ENCODE results near the gene MINDY4B. TPM values are rescaled to one million over a fixed set of nuclear protein-coding genes. Genes with fewer than 3 reads are reported as not detected.

Gene MINDY4B
- total and polyA plus RNA-seq, 2 of the 4 experiments (the other 2 are of a cell fraction): not detected

DNA sequence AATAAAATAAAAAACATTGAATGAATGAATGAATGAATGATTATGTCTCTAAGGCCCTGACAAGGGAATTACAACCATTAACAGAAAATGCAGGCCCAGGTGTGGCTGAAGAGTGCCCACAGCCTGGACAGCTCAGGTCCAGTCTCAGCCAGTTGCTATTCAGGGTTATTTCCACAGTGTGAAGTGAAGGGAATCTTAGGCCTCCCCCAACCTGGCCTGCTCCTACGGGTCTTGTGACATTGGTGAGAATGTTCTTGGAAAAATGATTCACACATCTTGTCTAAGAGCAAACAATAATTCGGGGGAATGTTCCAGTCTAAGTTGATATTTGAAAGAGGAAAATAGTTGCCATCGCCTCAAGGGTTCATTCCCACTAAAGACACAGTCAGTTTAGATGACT, 37.0 kb downstream of the MINDY4B start:
- Histone ChIP-seq H2BK5ac (ENCODE audit: low read depth, low read length, poor library complexity, severe bottlenecking) (no peak overlapping the region), H3K14ac (replicated peaks; ENCODE audit: low read depth, low read length) (no peak overlapping the region), H3K9me3 (ENCODE audit: control insufficient read depth, insufficient read depth, low read length) (no peaks in the 10 kb centered on the region), H3K56ac (ENCODE audit: extremely low read depth, insufficient read depth, low read length) (no peak overlapping the region), H3K79me1 (ENCODE audit: low read depth in 1 of 2, low read length in 2 of 2) (no peaks in the 10 kb centered on the region), H3K18ac (ENCODE audit: low read depth, low read length) (no peak overlapping the region), H4K5ac (ENCODE audit: low read depth, low read length) (no peak overlapping the region), H2BK20ac (ENCODE audit: low read depth, low read length) (no peak overlapping the region), H3K4me1 (ENCODE audit: control insufficient read depth, insufficient read depth, low read length) (no peaks in the 10 kb centered on the region; the same call in 1 of the 2 replicates), H3K9me1 (ENCODE audit: insufficient read depth, low read length) (no peaks in the 10 kb centered on the region), H3K9ac (ENCODE audit: low read depth, low read length) (no peak overlapping the region), H4K8ac (ENCODE audit: low read depth in 2 of 2, low read length in 2 of 2) (no peak overlapping the region), H2BK120ac (ENCODE audit: low read depth, low read length) (no peak overlapping the region), H2AK5ac (ENCODE audit: low read depth, low read length) (no peak overlapping the region), H3K23ac (ENCODE audit: low read depth, low read length) (no peak overlapping the region), H2AK9ac (replicated peaks; ENCODE audit: low read depth, low read length, poor library complexity) (no peak overlapping the region), H3K4me3 (ENCODE audit: insufficient read depth, low read depth, low read length) (no peak overlapping the region), H2AFZ (replicated peaks; ENCODE audit: low read length, poor library complexity) (no peak overlapping the region), H2BK15ac (ENCODE audit: low read depth, low read length) (no peak overlapping the region), H4K20me1 (ENCODE audit: insufficient read depth, low read length) (no peaks in the 10 kb centered on the region), H3K36me3 (ENCODE audit: control insufficient read depth, insufficient read depth, low read length) (no peaks in the 10 kb centered on the region), H4K91ac (ENCODE audit: insufficient read depth, low read depth, low read length) (no peak overlapping the region), H3K27me3 (ENCODE audit: control insufficient read depth, insufficient read depth, low read length) (no peaks in the 10 kb centered on the region; the same call in 1 of the 2 replicates), H3K4me2 (ENCODE audit: low read depth, low read length) (no peak overlapping the region), H3K27ac (ENCODE audit: insufficient read depth, low read length) (no peak overlapping the region), H3K4ac (ENCODE audit: low read depth, low read length) (no peak overlapping the region)
- ATAC-seq (ENCODE audit: low read depth) (no peak), DNase-seq (no peak)
- dilution Hi-C loops (cut with HindIII; ENCODE audit: low sequenced_read_pairs, unreplicated experiment): no loop called here
- ChIA-PET POLR2A (ENCODE audit: unreplicated experiment) (no interaction called here), CTCF (interaction anchor here (1.0 kb wide), 1 partner anchor 81 kb away, joined by 3 read pairs; no protein-coding TSS in a partner anchor)
- WGBS, 2 experiments (ENCODE audit: extremely low coverage in 2 of 2, insufficient read length in 1 of 2): no CpG with 5 or more reads among the region's 3 CpGs
- no TSS peak for BruUV-seq (replicated peaks)
- intact Hi-C loops (cut with micrococcal nuclease): no loop called here
- in situ Hi-C loops (cut with MboI; ENCODE audit: low sequenced_read_pairs): loop anchor here (5.0 kb wide), 1 partner anchor 151 kb away; no protein-coding TSS in a partner anchor
- no peak for TF ChIP-seq BHLHE40 (IDR thresholded peaks at IDR 0.05; ENCODE audit: low read depth, low read length)
- TF ChIP-seq, protein P1, sequence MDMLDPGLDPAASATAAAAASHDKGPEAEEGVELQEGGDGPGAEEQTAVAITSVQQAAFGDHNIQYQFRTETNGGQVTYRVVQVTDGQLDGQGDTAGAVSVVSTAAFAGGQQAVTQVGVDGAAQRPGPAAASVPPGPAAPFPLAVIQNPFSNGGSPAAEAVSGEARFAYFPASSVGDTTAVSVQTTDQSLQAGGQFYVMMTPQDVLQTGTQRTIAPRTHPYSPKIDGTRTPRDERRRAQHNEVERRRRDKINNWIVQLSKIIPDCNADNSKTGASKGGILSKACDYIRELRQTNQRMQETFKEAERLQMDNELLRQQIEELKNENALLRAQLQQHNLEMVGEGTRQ (IDR thresholded peaks at IDR 0.05; ENCODE audit: low read depth, low read length): no peak
- TF ChIP-seq MAZ (IDR thresholded peaks at IDR 0.05; ENCODE audit: borderline replicate concordance, low read depth, low read length): no peak
- TF ChIP-seq MXI1 (IDR thresholded peaks at IDR 0.05; ENCODE audit: borderline replicate concordance, low read depth, low read length): no peak
- TF ChIP-seq, protein P2, sequence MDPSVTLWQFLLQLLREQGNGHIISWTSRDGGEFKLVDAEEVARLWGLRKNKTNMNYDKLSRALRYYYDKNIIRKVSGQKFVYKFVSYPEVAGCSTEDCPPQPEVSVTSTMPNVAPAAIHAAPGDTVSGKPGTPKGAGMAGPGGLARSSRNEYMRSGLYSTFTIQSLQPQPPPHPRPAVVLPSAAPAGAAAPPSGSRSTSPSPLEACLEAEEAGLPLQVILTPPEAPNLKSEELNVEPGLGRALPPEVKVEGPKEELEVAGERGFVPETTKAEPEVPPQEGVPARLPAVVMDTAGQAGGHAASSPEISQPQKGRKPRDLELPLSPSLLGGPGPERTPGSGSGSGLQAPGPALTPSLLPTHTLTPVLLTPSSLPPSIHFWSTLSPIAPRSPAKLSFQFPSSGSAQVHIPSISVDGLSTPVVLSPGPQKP (IDR thresholded peaks at IDR 0.05; ENCODE audit: borderline replicate concordance, low read depth, low read length): no peak
